Cardiac muscle cell (in vitro differentiated cells and primary cell): Measurements from ENCODE around the gene ERF. TPM values are rescaled to one million over a fixed set of nuclear protein-coding genes. Genes with fewer than 3 reads are reported as not detected.

ENCODE experiments used
- DNase-seq, 2 donors: peaks; one replicate each; pipeline versions ENCODE4 v3.0.0 to v3.0.0-alpha.2; 2010 to 2017; ENCODE audit warnings: low read depth in 1 of 2, low spot score in 1 of 2
- H3K27ac ChIP-seq: fragments of 200-600 bp; sonication (generic); 2 replicates; pipeline ENCODE4 v1.5.1; 2016
- H3K27me3 ChIP-seq: fragments of 200-600 bp; sonication (generic); 2 replicates; pipeline ENCODE4 v1.6.0; 2016; ENCODE audit warnings: control low read depth
- H3K36me3 ChIP-seq: fragments of 200-600 bp; sonication (generic); 2 replicates; pipeline ENCODE4 v1.5.1; 2016; ENCODE audit warnings: control low read depth
- H3K4me1 ChIP-seq: fragments of 200-600 bp; sonication (generic); 2 replicates; pipeline ENCODE4 v1.8.1; 2017; ENCODE audit warnings: low read depth, mild to moderate bottlenecking, mixed run types
- H3K4me3 ChIP-seq: fragments of 200-600 bp; sonication (generic); 2 replicates; pipeline ENCODE4 v1.5.1; 2016; ENCODE audit warnings: mild to moderate bottlenecking
- H3K9me3 ChIP-seq: fragments of 200-600 bp; sonication (generic); 2 replicates; pipeline ENCODE4 v1.5.1; 2017; ENCODE audit warnings: low read depth, mild to moderate bottlenecking, control low read depth
- polyA plus RNA-seq: library from polyadenylated mRNA; unstranded; fragments of >200 nt; fragmentation: Nextera tagmentation; extraction: Ambion mirVana; gene quantifications from 2 replicates; pipeline ENCODE4 v1.2.1, GENCODE V29; 2016
- total RNA-seq: library from RNA; depleted of rRNA; stranded (reverse); fragments of >200 nt; gene quantifications from 2 replicates; pipeline ENCODE4 v1.2.3, GENCODE V29; 2016
- TF ChIP-seq, protein P1 (sequence below): IDR thresholded peaks from 2 replicates; pipeline ENCODE4 v1.5.1; 2012; ENCODE audit warnings: low read depth, mild to moderate bottlenecking, low read length

Gene ERF
- total and polyA plus RNA-seq, 2 experiments from 2014 or later, result 25.1 to 108 TPM

DNA sequence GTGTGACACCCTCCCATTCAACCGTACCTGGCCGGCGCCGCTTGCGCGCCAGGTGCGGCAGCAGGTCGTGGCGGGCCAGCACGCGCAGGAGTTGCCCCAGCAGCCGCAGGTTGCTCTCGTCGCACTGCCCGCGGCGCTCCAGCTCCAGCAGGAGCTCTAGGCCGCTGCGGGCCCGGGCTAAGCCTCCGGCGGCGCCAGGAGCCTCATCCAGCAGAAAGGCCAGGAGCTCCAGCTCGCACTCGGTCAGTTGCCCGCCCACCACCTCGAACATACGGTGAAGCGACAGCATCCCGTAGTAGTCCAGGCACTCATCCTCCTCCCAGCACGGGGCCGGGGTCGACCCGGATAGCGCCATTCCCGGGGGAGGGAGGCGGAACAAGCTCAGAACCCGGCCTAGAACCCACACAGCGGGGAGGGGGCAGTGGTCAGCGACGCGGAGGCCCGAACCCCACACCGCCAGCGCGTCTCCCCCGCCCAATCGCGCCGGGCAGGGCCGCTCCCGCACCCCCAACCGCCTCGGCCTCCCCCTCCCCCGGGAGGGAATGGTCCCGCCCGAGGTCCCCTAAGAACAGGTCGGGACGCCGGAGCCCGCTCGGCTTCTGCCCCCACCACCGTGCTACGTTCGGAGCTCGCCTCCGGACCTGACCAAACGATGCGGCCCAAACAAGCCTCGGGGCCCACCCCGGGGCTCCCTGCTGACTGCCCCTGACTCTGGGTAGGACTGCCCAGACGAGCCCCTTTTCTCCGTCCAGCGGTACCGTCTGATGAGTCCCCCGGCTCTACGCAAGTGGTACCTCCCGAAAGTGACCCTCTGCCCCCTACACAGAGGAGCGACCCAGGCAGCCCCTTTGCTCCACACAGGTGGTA is 38.0 kb downstream of the ERF start:
- DNase-seq, result peak; percentile 40 to 74
- Histone ChIP-seq H3K27ac (peak overlapping the region; percentile 87), H3K4me1 (peaks cover 2% of the 10 kb centered on the region), H3K27me3 (no peaks in the 10 kb centered on the region), H3K4me3 (peak overlapping the region; percentile 60), H3K36me3 (peaks cover 22% of the 10 kb centered on the region), H3K9me3 (no peaks in the 10 kb centered on the region)
- TF ChIP-seq, protein P1, sequence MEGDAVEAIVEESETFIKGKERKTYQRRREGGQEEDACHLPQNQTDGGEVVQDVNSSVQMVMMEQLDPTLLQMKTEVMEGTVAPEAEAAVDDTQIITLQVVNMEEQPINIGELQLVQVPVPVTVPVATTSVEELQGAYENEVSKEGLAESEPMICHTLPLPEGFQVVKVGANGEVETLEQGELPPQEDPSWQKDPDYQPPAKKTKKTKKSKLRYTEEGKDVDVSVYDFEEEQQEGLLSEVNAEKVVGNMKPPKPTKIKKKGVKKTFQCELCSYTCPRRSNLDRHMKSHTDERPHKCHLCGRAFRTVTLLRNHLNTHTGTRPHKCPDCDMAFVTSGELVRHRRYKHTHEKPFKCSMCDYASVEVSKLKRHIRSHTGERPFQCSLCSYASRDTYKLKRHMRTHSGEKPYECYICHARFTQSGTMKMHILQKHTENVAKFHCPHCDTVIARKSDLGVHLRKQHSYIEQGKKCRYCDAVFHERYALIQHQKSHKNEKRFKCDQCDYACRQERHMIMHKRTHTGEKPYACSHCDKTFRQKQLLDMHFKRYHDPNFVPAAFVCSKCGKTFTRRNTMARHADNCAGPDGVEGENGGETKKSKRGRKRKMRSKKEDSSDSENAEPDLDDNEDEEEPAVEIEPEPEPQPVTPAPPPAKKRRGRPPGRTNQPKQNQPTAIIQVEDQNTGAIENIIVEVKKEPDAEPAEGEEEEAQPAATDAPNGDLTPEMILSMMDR, result no peak

DNA sequence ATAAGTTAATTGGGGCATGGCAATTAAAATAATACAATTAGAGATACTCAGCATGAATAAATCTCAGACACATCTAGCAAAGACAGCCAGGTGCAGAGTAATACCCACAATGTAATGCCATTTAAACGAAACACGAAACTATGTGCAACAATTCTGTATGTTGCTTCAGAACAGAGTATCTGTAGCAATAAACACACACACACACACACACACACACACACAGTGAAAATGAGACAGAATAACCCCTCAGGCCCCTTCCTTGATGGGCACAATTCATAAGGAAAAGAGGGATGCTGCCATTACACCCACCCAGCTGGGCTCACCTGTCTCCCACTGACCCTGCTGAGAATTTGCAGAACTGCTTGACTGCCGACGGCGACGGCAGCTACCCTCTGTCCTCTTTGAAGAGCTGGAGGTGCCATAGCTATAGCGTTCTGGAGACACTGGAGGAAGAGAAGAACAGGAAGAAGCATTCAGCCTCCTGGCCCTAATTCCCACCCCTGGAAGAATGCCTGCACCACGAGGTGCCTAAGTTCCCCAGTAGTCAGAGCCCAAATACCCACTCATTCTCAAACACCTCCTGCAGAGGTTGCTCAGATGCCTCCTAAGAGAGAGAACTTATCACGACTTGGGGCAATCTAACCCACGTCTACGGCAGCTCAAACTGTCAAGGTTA is 40.0 kb downstream of the ERF start:
- no peaks in the 10 kb centered on the region for H3K27me3 ChIP-seq
- H3K4me3 ChIP-seq, result no peak overlapping the region
- TF ChIP-seq, protein P1, result no peak

DNA sequence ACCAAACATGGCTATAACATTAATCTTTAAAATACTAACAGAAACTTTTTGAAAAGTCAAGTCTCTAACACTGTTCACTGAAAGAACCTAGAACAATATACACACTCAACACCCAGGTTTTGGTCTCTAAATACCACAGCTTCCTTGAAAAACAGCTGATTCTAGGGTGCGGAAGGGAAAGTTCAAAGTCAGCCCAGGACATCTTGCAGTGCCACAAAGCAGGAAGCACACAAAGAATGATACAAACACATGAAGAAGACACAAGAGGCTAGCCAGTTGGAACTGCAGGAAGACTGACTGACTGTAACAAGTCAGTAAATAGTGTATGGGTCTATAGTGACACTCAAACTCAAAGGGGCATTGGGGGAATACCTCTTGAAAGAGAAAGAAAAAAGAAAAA is 42.0 kb downstream of the ERF start:
- H3K9me3 ChIP-seq, result no peaks in the 10 kb centered on the region
- H3K27me3 ChIP-seq, result no peaks in the 10 kb centered on the region
- TF ChIP-seq, protein P1, result no peak

More for the DNA sequence above, 40.0 kb downstream of the ERF start:
- no peaks in the 10 kb centered on the region for H3K4me1 ChIP-seq
- no peak overlapping the region for H3K27ac ChIP-seq
- H3K36me3 ChIP-seq, result peaks cover 31% of the 10 kb centered on the region
- no peaks in the 10 kb centered on the region for H3K9me3 ChIP-seq
- DNase-seq, result no peak

DNA sequence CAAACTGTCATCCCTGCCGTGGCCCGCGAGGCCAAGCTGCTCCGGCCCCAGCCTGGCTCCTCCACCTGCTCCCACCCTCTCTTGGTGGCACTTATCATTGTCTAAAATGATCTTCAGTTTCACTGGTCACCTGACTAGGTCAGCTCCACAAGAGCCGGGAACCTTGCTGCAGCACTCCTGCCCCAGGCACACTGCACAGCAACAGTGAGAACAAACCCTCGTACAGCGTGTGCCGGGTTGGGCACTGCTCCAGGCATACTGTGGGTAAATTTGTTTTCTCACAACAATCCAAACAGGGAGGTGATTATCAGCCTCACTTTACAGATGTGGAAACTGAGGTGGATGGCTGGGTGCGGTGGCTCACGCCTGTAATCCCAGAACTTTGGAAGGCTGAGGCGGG is 46.3 kb downstream of the ERF start:
- Histone ChIP-seq H3K27ac (no peak overlapping the region), H3K27me3 (no peaks in the 10 kb centered on the region), H3K36me3 (peaks cover 52% of the 10 kb centered on the region), H3K4me1 (no peaks in the 10 kb centered on the region), H3K4me3 (no peak overlapping the region), H3K9me3 (no peaks in the 10 kb centered on the region)
- DNase-seq, result no peak
- TF ChIP-seq, protein P1, result no peak

More for the DNA sequence above, 42.0 kb downstream of the ERF start:
- Histone ChIP-seq H3K4me3 (no peak overlapping the region), H3K4me1 (no peaks in the 10 kb centered on the region), H3K27ac (no peak overlapping the region), H3K36me3 (peaks cover 44% of the 10 kb centered on the region)
- no peak for DNase-seq

DNA sequence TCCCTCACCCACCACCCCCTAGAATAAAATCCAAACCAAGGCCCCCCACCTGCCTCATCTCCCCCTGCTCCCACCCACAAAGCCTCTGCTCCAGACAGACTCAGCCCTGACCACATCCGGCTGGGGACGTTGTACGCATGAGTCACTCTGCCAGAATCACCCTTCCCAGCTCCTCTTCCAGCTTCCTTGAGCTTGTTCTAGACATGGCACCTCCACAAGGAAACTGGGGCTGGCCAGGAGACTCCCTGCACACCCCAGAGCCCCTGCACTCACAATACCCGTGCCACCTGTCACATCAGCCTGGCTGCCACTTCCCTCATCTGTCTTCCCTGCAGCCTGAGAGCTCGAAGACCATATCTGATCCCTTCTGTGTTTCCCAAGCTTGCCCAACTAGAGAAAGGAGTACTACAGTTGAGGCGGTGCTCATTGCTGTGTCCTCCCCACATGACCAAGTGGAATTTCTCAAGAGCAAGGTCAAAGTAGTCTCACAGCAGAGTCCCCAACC is 47.1 kb downstream of the ERF start:
- H3K27me3 ChIP-seq, result no peaks in the 10 kb centered on the region
- H3K36me3 ChIP-seq, result peaks cover 46% of the 10 kb centered on the region
- no peak overlapping the region for H3K4me3 ChIP-seq
- H3K4me1 ChIP-seq, result no peaks in the 10 kb centered on the region
- no peak overlapping the region for H3K27ac ChIP-seq
- TF ChIP-seq, protein P1, result no peak
- peak in 1 of 2 donors; percentile 72 for DNase-seq
- no peaks in the 10 kb centered on the region for H3K9me3 ChIP-seq
